Left hindlimb (tissue), 1 donor: Measurements from ENCODE around the gene TNFRSF14.

Source experiments
- DNase-seq: peaks from one replicate; pipeline ENCODE4 v3.0.0-alpha.2; 2018

TNFRSF14 gene

GRCh38 chr1:2523891-2524609 is 32.1 kb upstream of the TNFRSF14 start:
- DNase-seq = no peak

GRCh38 chr1:2525572-2525919 is 30.6 kb upstream of the TNFRSF14 start:
- no peak for DNase-seq

- peak; percentile 93 for DNase-seq
Observed at GRCh38 chr1:2525920-2526823, 30.0 kb upstream of the TNFRSF14 start, which contains the start of gene PANK4. TSS of gene PANK4 (minus strand) at chr1:2526596. CDS start at chr1:2526587, 9 bp downstream.

GRCh38 chr1:2526824-2527555 is 29.2 kb upstream of the TNFRSF14 start:
- no peak for DNase-seq

GRCh38 chr1:2527556-2527860 is 28.7 kb upstream of the TNFRSF14 start:
- no peak for DNase-seq

- DNase-seq = no peak
Observed at GRCh38 chr1:2528016-2528415, 28.2 kb upstream of the TNFRSF14 start.

- DNase-seq = no peak
Observed at GRCh38 chr1:2528611-2528965, 27.6 kb upstream of the TNFRSF14 start.

GRCh38 chr1:2528966-2529783 is 27.0 kb upstream of the TNFRSF14 start:
- no peak for DNase-seq

GRCh38 chr1:2529784-2530512 is 26.2 kb upstream of the TNFRSF14 start, which contains the start of gene HES5:
TSS of gene HES5 (minus strand) at chr1:2530263. CDS start at chr1:2530164, 99 bp downstream.
- DNase-seq = no peak

- DNase-seq = no peak
Observed at GRCh38 chr1:2530513-2531361, 25.4 kb upstream of the TNFRSF14 start.

GRCh38 chr1:2532485-2533160 is 23.5 kb upstream of the TNFRSF14 start:
- DNase-seq = no peak

GRCh38 chr1:2533365-2533764 is 22.8 kb upstream of the TNFRSF14 start:
- no peak for DNase-seq

- no peak for DNase-seq
Observed at GRCh38 chr1:2534315-2534686, 21.9 kb upstream of the TNFRSF14 start.

GRCh38 chr1:2534687-2535441 is 21.3 kb upstream of the TNFRSF14 start:
- no peak for DNase-seq

GRCh38 chr1:2535455-2535854 is 20.7 kb upstream of the TNFRSF14 start:
- DNase-seq = no peak

GRCh38 chr1:2535981-2536380 is 20.2 kb upstream of the TNFRSF14 start:
- no peak for DNase-seq

GRCh38 chr1:2537784-2538115 is 18.4 kb upstream of the TNFRSF14 start:
- no peak for DNase-seq

GRCh38 chr1:2538376-2538775 is 17.8 kb upstream of the TNFRSF14 start:
- no peak for DNase-seq

- DNase-seq = no peak
Observed at GRCh38 chr1:2538872-2539271, 17.3 kb upstream of the TNFRSF14 start.
